Measurements from ENCODE around the gene REG4.

- TF ChIP-seq CTCF (IDR thresholded peaks at IDR 0.05; ENCODE audit: insufficient read depth, low read length) (no peak), POLR2AphosphoS5 (IDR thresholded peaks at IDR 0.05; ENCODE audit: low read depth) (no peak), REST (IDR thresholded peaks at IDR 0.05; ENCODE audit: insufficient replicate concordance, low read depth) (no peak), SPI1 (IDR thresholded peaks at IDR 0.05; ENCODE audit: borderline replicate concordance, low read depth) (no peak)
These were observed 39.5 kb downstream of the REG4 start for GRCh38 chr1:119771770-119772169.

Measured in HL-60 (cell line).